GM19043 (cell line): Measurements from ENCODE around the gene PATE1.

ENCODE experiments used
- ATAC-seq: cut with Tn5 transposase; IDR thresholded peaks from one replicate; pipeline ENCODE4 v1.9.1; 2021; ENCODE audit warnings: low read depth; ENCODE audit not compliant: unreplicated experiment

The PATE1 gene

DNA sequence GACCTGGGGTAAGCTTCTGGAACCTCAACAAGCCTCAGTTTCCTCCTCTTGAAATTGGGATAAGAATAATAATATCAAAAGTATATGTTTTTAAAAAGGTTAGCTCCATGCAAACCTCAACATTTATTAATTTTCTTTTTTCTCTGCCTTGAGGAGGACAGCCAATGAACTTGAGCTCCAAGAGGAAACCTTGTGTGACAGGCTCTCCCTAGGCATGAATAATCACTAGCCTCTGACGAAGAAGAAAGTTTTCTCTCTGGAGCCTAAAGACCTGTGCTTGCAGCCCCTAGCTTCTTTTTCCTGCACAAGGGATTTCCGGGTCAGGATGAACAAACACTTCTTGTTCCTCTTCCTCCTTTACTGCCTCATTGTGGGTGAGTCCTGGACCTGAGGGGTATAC lies 41.7 kb downstream of the PATE1 start, which contains the start of gene PATE3:
PATE3 (plus strand) TSS at position 301 of the 400 bp plus-strand sequence; CDS start at position 326, 25 bp downstream.
- no peak for ATAC-seq

DNA sequence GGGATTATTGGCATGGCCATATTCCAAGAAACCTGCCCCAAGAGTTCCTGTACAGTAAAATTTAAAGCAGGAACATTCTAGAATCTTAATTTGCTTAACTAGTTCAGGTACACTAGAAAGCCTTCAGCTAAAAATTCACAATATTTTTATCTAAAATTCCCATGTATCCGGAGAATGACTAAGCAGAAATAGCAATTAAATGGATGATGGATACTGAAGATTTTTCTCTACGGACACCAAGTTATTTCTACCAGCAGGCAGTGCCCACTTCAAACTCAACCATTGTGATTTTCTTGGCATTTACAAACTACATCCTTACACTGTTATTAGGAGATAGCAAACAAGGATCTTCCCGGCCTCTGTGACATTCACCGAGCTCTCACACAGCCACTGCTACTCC lies 44.7 kb downstream of the PATE1 start:
- ATAC-seq: no peak

GRCh38 chr11:125797641-125798040 lies 51.6 kb downstream of the PATE1 start:
- ATAC-seq: no peak
